ENCODE results near the gene CRYL1. TPM values are rescaled to one million over a fixed set of nuclear protein-coding genes. Genes with fewer than 3 reads are reported as not detected.

CRYL1 gene
- polyA plus RNA-seq, 3 donors, result 35.0 to 70.2 (median 51.4) TPM

DNA sequence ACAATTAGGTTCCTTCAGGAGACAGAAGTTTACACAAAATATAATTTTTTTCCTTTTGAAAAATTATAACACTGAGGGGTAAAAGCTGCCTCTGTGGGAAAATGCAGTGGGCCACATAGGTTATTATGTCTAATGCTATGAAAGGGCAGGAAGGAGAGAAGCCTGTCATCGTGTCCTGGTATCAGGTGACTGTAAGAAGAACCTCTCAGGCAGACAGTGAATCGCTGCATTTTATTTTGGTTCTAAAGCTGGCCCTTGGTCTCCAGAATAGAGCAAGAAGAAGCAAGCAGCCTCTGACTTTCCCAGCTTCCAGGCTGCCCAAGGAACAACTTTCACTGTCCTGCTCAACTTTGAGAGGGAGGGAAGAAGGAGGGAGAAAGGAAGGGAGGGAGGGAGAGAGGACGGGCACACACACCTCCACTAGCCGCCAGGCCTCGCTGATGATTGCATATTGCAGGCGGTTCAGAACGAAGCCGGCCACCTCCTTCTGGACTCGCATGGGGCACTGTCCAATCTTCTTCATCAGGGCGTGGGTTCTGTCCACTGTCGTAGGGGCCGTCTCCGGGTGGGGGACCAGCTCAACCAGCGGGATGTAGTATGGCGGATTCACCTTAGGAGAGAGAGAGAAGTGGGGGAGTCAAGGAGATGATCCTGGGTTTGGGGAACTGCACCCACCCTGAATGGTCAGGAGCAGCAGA lies 93.8 kb downstream of the CRYL1 start:
- H3K36me3 Mint-ChIP-seq, result peaks cover 23 to 25% of the 10 kb centered on the region in 2 donors
- 95% methylated on average over 14 of the region's 15 CpGs for WGBS (ENCODE audit: insufficient coverage)
- intact Hi-C loops (cut with micrococcal nuclease), result no loop called here
- no peak overlapping the region for H3K4me3 Mint-ChIP-seq
- H3K27me3 Mint-ChIP-seq (ENCODE audit: low read depth in 3 of 3), result peaks cover 0 to 2% (median 1%) of the 10 kb centered on the region in 3 donors
- H3K4me3 ChIP-seq (replicated peaks in 1 of 3; ENCODE audit: low read depth in 2 of 3, low read length in 3 of 3), result no peak overlapping the region
- H3K9me3 ChIP-seq (replicated peaks in 1 of 2; ENCODE audit: control insufficient read depth in 1 of 2, insufficient read depth in 1 of 2, low read length in 2 of 2), result peaks cover 0 to 13% of the 10 kb centered on the region in 2 donors
- no peaks in the 10 kb centered on the region for H3K4me1 ChIP-seq (ENCODE audit: control insufficient read depth in 1 of 2, insufficient read depth in 2 of 2, low read length in 2 of 2)
- no peak overlapping the region for H3K4me2 ChIP-seq (replicated peaks; ENCODE audit: extremely low read depth, low read length, poor library complexity, severe bottlenecking)
- no peak for DNase-seq
- no peak overlapping the region for H3K9ac ChIP-seq (ENCODE audit: insufficient read depth, low read length, poor library complexity, severe bottlenecking)
- no peaks in the 10 kb centered on the region for H3K79me2 ChIP-seq (ENCODE audit: insufficient read depth, low read length)
- H3K36me3 ChIP-seq (replicated peaks in 1 of 2; ENCODE audit: control insufficient read depth in 1 of 2, insufficient read depth in 2 of 2, low read length in 2 of 2), result peaks cover 0 to 6% of the 10 kb centered on the region in 2 donors
- peaks cover 8% of the 10 kb centered on the region for H3K4me1 Mint-ChIP-seq
- H3K27ac ChIP-seq (ENCODE audit: low read depth in 1 of 2, low read length in 2 of 2), result no peak overlapping the region
- TF ChIP-seq, protein P1, sequence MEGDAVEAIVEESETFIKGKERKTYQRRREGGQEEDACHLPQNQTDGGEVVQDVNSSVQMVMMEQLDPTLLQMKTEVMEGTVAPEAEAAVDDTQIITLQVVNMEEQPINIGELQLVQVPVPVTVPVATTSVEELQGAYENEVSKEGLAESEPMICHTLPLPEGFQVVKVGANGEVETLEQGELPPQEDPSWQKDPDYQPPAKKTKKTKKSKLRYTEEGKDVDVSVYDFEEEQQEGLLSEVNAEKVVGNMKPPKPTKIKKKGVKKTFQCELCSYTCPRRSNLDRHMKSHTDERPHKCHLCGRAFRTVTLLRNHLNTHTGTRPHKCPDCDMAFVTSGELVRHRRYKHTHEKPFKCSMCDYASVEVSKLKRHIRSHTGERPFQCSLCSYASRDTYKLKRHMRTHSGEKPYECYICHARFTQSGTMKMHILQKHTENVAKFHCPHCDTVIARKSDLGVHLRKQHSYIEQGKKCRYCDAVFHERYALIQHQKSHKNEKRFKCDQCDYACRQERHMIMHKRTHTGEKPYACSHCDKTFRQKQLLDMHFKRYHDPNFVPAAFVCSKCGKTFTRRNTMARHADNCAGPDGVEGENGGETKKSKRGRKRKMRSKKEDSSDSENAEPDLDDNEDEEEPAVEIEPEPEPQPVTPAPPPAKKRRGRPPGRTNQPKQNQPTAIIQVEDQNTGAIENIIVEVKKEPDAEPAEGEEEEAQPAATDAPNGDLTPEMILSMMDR (IDR thresholded peaks at IDR 0.05), result no peak
- no peaks in the 10 kb centered on the region for H3K27me3 ChIP-seq (ENCODE audit: control insufficient read depth in 2 of 2, insufficient read depth in 2 of 2, low read length in 2 of 2)
- H3K9me3 Mint-ChIP-seq, result peaks cover 3 to 9% (median 7%) of the 10 kb centered on the region in 7 donors
- H3K27ac Mint-ChIP-seq, result no peak overlapping the region
- H4K20me1 ChIP-seq (ENCODE audit: insufficient read depth, low read length), result no peaks in the 10 kb centered on the region
- H2AFZ ChIP-seq (ENCODE audit: insufficient read depth, low read depth, low read length, poor library complexity, severe bottlenecking), result no peak overlapping the region

DNA sequence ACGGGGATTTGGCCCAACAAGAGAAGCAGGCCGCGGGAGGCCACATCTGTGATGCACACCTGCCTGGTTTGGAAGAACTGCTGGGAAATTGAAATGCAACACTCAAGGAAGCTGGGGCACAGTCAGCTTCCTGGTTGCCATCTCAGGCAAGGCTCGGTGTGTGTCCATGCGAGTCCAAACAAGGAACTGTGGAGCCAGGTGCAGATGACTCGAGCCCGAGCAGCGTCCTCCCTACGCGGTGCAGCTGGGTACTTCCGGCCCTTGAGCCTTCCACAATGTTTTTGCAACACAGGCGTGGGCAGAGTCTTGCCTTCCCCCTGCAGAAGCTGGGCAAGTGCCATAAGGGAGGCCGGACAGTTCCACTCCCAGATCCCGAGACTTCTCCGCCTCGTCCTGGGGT lies 94.6 kb downstream of the CRYL1 start:
- Histone ChIP-seq H3K27ac (ENCODE audit: low read depth in 1 of 2, low read length in 2 of 2) (no peak overlapping the region), H3K4me3 (replicated peaks in 1 of 3; ENCODE audit: low read depth in 2 of 3, low read length in 3 of 3) (no peak overlapping the region), H3K9me3 (replicated peaks in 1 of 2; ENCODE audit: control insufficient read depth in 1 of 2, insufficient read depth in 1 of 2, low read length in 2 of 2) (peaks cover 0 to 13% of the 10 kb centered on the region in 2 donors), H2AFZ (ENCODE audit: insufficient read depth, low read depth, low read length, poor library complexity, severe bottlenecking) (no peak overlapping the region), H3K9ac (ENCODE audit: insufficient read depth, low read length, poor library complexity, severe bottlenecking) (no peak overlapping the region), H3K36me3 (replicated peaks in 1 of 2; ENCODE audit: control insufficient read depth in 1 of 2, insufficient read depth in 2 of 2, low read length in 2 of 2) (peaks cover 0 to under 1% of the 10 kb centered on the region in 2 donors), H4K20me1 (ENCODE audit: insufficient read depth, low read length) (no peaks in the 10 kb centered on the region), H3K4me1 (ENCODE audit: control insufficient read depth in 1 of 2, insufficient read depth in 2 of 2, low read length in 2 of 2) (no peaks in the 10 kb centered on the region), H3K27me3 (ENCODE audit: control insufficient read depth in 2 of 2, insufficient read depth in 2 of 2, low read length in 2 of 2) (no peaks in the 10 kb centered on the region), H3K79me2 (ENCODE audit: insufficient read depth, low read length) (no peaks in the 10 kb centered on the region), H3K4me2 (replicated peaks; ENCODE audit: extremely low read depth, low read length, poor library complexity, severe bottlenecking) (no peak overlapping the region)
- Mint-ChIP-seq H3K27ac (no peak overlapping the region), H3K36me3 (peaks cover 25 to 29% of the 10 kb centered on the region in 2 donors), H3K27me3 (ENCODE audit: low read depth in 3 of 3) (peaks cover 0 to 2% (median 1%) of the 10 kb centered on the region in 3 donors), H3K4me1 (peaks cover 8% of the 10 kb centered on the region), H3K9me3 (peaks cover 3 to 9% (median 7%) of the 10 kb centered on the region in 7 donors), H3K4me3 (no peak overlapping the region)
- TF ChIP-seq, protein P1 (IDR thresholded peaks at IDR 0.05), result no peak
- intact Hi-C loops (cut with micrococcal nuclease), result no loop called here
- DNase-seq, result no peak
- WGBS (ENCODE audit: insufficient coverage), result 63% methylated on average over 13 of the region's 16 CpGs
